ENCODE measurements around the gene ZNF714.
"Not testable (repeated sequence)": the region's sequence is repeated elsewhere in the genome, so short reads cannot be mapped to it uniquely, and the experiment has no call there.

The ZNF714 gene

GRCh38 chr19:21130097-21130775 is 48.2 kb downstream of the ZNF714 start:
- DNase-seq (ENCODE audit: low spot score), result no peak

GRCh38 chr19:21133633-21134032 is 51.6 kb downstream of the ZNF714 start:
- no peak for DNase-seq (ENCODE audit: low spot score)

GRCh38 chr19:21134934-21135366 is 52.9 kb downstream of the ZNF714 start:
- no peak for DNase-seq (ENCODE audit: low spot score)

GRCh38 chr19:21135433-21135832 is 53.4 kb downstream of the ZNF714 start:
- no peak for DNase-seq (ENCODE audit: low spot score)

- no peak for DNase-seq (ENCODE audit: low spot score)
Measured at GRCh38 chr19:21138130-21138529, 56.1 kb downstream of the ZNF714 start.

- not testable (repeated sequence) for DNase-seq (ENCODE audit: low spot score)
Measured at GRCh38 chr19:21141006-21141405, 59.0 kb downstream of the ZNF714 start.

GRCh38 chr19:21141787-21142464 is 59.9 kb downstream of the ZNF714 start, which contains the start of gene ZNF431:
TSS of gene ZNF431 (plus strand) at chr19:21142040. CDS start at chr19:21142184, 144 bp downstream.
- peak; percentile 99 for DNase-seq (ENCODE audit: low spot score)

GRCh38 chr19:21143428-21143827 is 61.4 kb downstream of the ZNF714 start:
- DNase-seq (ENCODE audit: low spot score), result no peak

GRCh38 chr19:21143854-21144253 is 61.9 kb downstream of the ZNF714 start:
- no peak for DNase-seq (ENCODE audit: low spot score)

- DNase-seq (ENCODE audit: low spot score), result no peak
Measured at GRCh38 chr19:21147540-21147939, 65.5 kb downstream of the ZNF714 start.

GRCh38 chr19:21148681-21149080 is 66.7 kb downstream of the ZNF714 start:
- no peak for DNase-seq (ENCODE audit: low spot score)

GRCh38 chr19:21149877-21150276 is 67.9 kb downstream of the ZNF714 start:
- DNase-seq (ENCODE audit: low spot score), result no peak

GRCh38 chr19:21151460-21151859 is 69.5 kb downstream of the ZNF714 start:
- DNase-seq (ENCODE audit: low spot score), result no peak

GRCh38 chr19:21158523-21159135 is 76.6 kb downstream of the ZNF714 start:
- DNase-seq (ENCODE audit: low spot score), result no peak

GRCh38 chr19:21164541-21164940 is 82.5 kb downstream of the ZNF714 start:
- DNase-seq (ENCODE audit: low spot score), result no peak

GRCh38 chr19:21166436-21166835 is 84.4 kb downstream of the ZNF714 start:
- no peak for DNase-seq (ENCODE audit: low spot score)

Data from pons (tissue), 1 donor.